Esophagus squamous epithelium (tissue), 4 donors: ENCODE measurements around the gene HOXC5.

Source experiments
- POLR2A ChIP-seq, 4 donors: fragments of 450-650 bp; IDR thresholded peaks; one replicate each; pipeline ENCODE4 v1.6.1; 2017; ENCODE audit warnings: antibody characterized with exemption in 4 of 4, mild to moderate bottlenecking in 4 of 4, moderate library complexity in 3 of 4
- TF ChIP-seq, protein P1 (sequence below), 6 experiments: fragments of 450-650 bp in 4 of 6; fragments of 200-600 bp in 2 of 6; sonication (generic) in 2 of 6; IDR thresholded peaks; one replicate each; pipeline ENCODE4 v1.5.1; 2016 to 2019; ENCODE audit warnings: antibody characterized with exemption in 6 of 6, mild to moderate bottlenecking in 4 of 6, moderate library complexity in 4 of 6

DNA sequence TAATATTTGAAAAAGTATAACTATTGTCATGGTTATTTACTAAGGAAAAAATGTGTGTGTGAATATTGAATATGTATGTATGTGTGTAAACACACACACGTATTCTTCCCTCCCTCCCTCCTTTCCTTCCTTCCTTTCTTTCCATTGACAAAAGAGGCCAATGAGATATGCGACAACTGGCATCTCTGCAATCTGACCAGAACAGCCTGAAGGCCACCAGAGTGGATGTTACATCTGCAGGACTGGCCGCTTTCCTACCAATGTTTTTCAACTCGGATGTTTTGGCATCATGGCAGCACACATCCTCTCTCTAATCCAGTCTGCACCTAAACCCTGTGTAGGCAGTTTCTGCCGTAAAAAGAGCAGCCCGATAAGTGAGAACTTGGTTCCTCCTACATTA is 41.5 kb downstream of the HOXC5 start:
- TF ChIP-seq, protein P1, sequence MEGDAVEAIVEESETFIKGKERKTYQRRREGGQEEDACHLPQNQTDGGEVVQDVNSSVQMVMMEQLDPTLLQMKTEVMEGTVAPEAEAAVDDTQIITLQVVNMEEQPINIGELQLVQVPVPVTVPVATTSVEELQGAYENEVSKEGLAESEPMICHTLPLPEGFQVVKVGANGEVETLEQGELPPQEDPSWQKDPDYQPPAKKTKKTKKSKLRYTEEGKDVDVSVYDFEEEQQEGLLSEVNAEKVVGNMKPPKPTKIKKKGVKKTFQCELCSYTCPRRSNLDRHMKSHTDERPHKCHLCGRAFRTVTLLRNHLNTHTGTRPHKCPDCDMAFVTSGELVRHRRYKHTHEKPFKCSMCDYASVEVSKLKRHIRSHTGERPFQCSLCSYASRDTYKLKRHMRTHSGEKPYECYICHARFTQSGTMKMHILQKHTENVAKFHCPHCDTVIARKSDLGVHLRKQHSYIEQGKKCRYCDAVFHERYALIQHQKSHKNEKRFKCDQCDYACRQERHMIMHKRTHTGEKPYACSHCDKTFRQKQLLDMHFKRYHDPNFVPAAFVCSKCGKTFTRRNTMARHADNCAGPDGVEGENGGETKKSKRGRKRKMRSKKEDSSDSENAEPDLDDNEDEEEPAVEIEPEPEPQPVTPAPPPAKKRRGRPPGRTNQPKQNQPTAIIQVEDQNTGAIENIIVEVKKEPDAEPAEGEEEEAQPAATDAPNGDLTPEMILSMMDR (IDR thresholded peaks at IDR 0.05) = no peak
- no peak for TF ChIP-seq POLR2A (IDR thresholded peaks at IDR 0.05)
